GM21447 (cell line): ENCODE measurements around the gene GATAD2B.

Experiments used
- ATAC-seq: cut with Tn5 transposase; IDR thresholded peaks from one replicate; pipeline ENCODE4 v1.9.1; 2021; ENCODE audit not compliant: unreplicated experiment

Gene GATAD2B

GRCh38 chr1:153799566-153800465 lies 123.0 kb downstream of the GATAD2B start:
- ATAC-seq = no peak

DNA sequence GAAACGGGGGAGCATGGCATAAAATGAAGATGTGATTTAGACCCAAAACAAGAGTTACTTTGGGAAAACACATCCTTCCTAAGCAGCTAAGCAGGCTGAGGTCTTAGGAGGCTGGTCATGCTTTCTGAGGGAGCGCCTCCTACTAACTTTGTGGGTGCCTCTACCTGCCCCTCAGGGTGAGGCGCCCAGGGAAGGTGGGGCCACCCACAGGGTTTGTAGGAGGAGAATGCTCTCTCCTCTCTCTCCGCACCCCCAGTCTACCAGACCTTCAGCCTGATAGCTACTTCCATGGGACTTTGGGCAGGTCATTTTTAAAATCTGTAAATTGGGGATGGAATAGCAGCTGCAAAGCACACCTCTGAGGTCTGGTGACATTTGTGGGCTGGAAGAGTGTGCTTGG lies 123.8 kb downstream of the GATAD2B start:
- ATAC-seq = no peak

DNA sequence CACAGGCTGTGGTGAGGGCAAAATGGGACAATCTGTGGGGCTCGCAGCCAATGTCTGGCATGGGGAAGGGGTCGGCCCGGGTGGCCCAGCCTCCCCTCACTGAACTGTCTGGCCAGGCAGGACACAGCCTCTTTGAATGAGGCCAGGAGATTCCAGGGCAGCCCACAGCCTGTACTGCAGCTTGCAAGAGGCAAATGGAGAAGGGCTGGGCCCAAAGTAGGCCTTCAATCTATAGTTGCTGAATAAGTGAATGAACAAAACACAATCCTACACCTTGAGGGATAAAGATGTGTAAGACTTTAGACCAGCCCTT lies 124.3 kb downstream of the GATAD2B start:
- no peak for ATAC-seq

- ATAC-seq = no peak
Measured at GRCh38 chr1:153796786-153797659, 125.7 kb downstream of the GATAD2B start.

DNA sequence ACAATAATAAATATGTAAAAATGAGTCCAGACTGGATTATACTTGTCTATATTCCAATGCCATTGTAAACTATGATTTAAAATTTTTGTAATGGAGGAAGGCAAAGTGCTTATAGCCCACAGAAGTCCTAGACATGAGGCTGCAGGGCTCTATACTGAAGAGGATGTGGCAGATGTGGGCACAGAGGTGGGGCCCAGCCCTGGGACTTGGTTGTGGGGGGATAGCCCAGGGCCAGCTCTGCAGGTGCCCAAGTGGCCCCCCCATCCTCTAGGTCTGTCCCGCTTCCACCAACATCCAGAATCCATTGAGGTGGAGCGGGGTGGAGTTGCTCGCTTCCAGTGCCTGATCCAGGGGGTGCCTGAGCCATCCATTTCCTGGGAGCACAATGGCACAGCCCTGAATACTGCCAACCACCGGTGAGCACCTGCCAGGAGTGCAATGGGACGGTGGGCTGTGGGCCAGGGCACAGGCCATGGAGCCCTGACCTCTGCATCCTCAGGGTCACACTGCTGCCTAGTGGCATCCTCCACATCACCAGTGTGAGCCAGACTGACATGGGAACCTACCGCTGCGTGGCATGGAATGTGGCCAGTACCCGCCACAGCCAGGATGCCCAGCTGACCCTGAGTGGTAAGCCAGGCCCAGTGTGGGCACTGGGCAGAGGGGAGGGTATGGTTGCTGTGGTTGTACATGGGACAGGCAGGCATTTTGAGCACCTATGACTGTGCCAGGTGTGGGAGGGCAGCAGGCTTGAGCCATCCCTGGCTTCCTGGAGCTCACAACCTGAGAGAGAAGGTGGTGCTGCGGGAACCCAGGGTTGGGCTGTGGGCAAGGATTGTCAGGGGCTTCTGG lies 126.6 kb downstream of the GATAD2B start:
- no peak for ATAC-seq

GRCh38 chr1:153795330-153795837 lies 127.4 kb downstream of the GATAD2B start:
- no peak for ATAC-seq

- ATAC-seq = no peak
Measured at GRCh38 chr1:153794624-153795329, 128.0 kb downstream of the GATAD2B start.

- no peak for ATAC-seq
Measured at GRCh38 chr1:153793973-153794615, 128.7 kb downstream of the GATAD2B start.

GRCh38 chr1:153793261-153793972 lies 129.4 kb downstream of the GATAD2B start:
- ATAC-seq = no peak

- no peak for ATAC-seq
Measured at GRCh38 chr1:153792631-153793041, 130.1 kb downstream of the GATAD2B start.

DNA sequence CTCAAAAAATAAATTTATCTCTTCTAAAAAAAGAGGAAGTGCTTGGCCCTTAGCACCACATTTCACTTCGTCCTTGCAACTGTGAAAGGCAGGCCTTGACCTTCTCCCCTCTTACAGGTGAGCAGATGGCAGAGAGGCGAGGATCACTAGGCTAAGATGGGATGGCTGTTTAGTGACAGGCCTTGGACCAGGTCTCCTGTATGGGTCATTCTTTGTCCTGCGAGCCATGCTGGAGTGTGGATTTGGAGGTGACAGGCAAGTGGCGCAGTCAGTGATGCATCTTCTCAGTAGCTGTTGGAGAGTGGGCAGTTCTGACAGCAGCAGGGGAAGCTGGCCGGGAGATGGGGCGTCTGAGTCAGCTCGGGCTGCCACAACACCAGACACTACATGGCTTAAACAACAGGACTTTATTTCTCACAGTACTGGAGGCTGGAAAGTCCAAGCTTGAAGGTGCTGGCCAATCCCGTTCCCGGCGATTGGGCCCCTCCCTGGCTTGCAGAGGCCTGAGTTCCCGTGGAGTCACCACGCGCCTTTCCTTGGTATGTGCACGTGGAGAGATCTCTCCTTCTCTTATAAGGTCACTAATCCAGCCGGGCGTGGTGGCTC lies 131.0 kb downstream of the GATAD2B start:
- ATAC-seq = peak; percentile 19

DNA sequence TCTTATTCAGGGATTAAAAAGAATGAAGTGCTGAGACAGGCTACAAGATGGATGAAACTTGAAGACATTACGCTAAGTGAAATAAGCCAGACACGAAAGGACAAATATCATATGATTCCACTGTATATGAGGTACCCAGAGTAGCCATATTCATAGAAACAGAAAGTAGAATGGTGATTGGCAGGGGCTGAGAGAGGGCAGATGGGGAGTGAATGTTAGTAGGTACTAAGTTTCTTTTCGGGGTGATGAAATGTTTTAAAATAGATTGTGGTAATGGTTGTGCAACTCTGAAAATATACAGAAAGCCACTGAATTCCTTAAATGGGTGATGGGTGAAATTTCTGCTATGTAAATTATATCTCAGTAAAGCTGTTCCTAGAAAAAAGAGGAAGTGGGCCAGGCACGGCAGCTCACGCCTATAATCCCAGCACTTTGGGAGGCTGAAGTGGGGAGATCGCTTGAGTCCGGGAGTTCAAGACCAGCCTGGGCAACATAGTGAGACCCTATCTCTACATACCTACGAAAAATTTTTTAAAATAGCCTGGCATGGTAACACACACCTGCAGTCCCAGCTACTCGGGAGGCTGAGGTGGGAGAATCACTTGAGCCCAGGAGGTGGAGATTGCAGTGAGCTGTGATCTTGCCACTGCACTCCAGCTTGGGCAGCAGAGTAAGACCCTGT lies 131.7 kb downstream of the GATAD2B start:
- ATAC-seq = peak; percentile 89

GRCh38 chr1:153790313-153790965 lies 132.3 kb downstream of the GATAD2B start:
- ATAC-seq = no peak

DNA sequence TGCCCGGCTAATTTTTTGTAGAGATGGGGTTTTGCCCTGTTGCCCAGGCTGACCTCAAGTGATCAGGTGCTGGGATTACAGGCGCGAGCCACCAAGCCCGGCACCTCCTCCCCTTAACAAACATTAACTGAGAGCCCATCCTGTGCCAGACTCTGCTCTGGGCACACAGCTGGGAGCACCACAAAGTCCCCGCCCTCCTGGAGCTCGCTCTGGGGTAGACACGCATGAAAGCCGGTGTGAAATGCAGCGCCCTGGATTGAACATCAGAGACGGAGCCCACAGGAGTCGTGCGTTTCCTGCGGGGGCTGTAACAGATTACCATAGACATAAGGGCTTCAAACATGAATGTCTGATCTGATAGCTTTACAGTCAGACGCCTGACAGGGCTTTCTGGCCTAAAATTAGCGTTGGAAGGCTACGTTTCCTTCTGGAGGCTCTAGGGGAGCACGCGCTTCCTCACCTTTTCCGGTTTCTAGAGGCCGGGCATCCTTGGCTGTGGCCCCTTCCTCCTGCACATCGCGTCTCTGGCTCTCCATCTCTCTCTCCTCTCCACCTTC lies 133.2 kb downstream of the GATAD2B start:
- ATAC-seq = no peak

- ATAC-seq = no peak
Measured at GRCh38 chr1:153786038-153786790, 136.6 kb downstream of the GATAD2B start.
